Stimulated activated CD8-positive, alpha-beta memory T cell treated with anti-CD3 and anti-CD28 coated beads, Interleukin-12 subunit alpha, Interleukin-12 subunit beta, amount 100 ng/mL, for 4 hours (primary cell): ENCODE results near the gene LMX1B.
A peak's percentile ranks its signal among the peaks of the same experiment; 100 is the strongest.
"Not testable (repeated sequence)": the region's sequence is repeated elsewhere in the genome, so short reads cannot be mapped to it uniquely, and the experiment has no call there.

Experiments
- DNase-seq: peaks from one replicate; pipeline ENCODE4 v3.0.0-alpha.2; 2020; ENCODE audit warnings: low read depth

Gene LMX1B

DNA sequence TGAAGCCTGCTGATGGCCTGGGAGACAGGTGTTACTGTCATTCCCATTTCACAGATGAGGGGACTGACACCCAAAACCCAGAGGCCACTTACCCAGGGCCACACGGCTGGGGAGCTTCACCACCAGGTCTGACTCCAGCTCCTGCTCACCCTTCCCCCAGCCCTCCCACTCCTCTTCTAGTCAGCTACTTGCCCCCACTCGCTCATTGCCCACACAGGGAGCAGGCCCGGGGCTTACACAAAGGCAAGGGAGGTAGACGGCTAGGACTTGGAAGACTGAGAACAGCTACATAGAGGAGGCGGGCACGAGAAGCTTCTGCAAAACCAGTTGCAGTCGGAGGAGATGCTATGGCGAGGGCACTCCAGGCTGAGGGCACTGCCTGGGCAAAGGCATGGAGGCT is 21.3 kb downstream of the LMX1B start:
- DNase-seq = no peak

DNA sequence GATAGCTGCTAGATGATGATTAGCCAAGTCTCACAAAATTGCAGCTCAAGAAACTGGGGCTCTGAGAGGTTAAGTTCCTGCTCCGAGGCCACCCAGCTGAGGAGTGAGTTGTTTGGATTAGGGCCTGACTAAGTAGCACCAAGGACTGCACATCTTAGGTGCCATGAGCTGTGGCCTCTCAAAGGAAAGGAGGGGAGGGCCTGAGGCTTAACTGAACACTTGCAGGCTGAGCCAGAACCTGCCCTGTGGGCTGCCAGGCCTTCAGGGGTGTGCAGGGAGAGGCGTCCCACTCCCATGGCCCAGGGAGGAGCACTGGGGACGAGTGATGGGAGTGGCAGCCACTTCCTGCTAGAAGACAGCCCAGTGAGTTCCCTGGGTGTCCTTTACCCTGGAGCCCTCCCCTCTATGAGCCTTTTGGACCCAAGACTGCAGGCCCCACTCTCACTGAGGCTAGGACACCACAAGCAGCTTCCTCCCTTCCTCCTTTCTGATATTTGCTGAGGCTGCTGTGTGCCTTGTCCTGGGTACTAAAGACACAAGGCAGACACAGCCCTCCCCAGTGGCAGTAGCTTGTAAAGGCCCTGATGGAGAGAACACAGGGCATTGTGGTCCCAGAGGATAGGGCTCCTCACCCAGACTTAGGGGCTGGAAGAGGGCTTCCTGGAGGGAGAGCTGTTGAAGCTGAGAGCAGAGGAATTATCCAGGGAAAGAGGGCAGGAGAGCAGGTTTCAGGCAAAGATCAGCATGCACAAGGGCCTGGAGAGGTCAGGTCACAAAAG is 22.1 kb downstream of the LMX1B start:
- no peak for DNase-seq

DNA sequence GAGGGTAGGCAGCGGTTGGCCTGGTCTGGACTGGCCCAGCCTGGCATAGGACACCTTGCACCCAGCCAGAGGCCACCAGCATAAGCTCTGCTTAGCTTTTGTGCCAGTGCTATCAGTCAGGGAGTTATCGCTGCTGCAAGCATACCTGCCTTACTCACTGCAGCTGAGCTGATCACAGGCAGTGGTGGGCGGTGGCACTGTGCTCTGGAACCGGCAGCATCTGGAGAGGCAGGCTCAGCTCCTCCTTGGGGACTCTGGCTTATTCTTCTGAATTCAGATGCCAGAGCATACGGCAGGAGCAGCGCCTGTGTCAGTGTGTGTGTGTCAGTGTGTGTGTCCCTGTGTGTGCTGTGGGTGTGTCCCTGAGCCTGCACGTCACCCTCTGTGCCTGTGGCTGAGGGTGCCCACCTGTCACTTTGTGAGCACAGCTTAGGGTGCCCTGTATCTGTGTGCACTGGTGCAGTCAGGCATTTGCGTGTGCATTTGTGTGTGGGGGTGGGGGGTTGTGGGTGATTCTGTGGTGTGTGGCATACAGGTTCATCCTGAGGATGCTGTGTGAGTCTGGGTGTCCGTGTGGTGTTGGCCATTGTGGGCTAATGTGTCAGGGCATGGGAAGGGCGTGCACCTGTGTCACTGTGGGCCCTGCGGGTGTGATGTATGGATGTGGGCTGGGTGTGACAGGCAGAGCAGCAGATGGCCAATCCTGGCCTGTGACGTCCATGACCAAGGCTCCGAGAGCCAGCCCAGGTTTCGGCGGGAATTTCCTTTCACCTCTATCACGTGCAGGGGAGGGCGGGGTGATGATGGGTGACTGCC is 23.5 kb downstream of the LMX1B start:
- peak; percentile 23 for DNase-seq

DNA sequence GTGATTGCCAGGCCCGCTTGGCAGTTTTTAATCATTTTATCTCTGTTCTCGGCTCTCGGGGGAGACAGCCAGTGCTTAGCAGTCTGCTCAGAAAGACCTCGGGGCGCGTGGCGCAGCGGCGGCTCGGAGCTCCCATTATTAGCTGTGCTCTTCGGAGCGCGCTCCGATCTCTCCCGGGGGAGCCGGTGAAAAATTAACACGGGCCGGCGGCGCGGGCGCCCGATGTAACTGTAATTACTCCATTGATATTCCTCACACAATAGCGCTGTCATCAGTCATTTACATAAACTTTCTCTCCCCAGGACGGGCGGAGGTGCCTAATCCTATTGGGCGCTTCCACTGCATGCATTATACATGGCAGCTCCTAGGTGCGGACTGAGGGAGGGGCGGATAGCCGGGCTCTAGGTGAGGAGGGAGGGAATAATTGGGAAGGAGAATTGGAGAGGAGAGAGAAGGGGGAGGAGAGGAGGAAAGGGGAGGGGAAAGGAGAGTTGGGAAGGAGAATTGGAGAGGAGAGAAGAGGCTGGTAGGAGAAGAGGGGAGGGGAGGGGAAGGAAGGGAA is 24.9 kb downstream of the LMX1B start:
- DNase-seq = no peak

DNA sequence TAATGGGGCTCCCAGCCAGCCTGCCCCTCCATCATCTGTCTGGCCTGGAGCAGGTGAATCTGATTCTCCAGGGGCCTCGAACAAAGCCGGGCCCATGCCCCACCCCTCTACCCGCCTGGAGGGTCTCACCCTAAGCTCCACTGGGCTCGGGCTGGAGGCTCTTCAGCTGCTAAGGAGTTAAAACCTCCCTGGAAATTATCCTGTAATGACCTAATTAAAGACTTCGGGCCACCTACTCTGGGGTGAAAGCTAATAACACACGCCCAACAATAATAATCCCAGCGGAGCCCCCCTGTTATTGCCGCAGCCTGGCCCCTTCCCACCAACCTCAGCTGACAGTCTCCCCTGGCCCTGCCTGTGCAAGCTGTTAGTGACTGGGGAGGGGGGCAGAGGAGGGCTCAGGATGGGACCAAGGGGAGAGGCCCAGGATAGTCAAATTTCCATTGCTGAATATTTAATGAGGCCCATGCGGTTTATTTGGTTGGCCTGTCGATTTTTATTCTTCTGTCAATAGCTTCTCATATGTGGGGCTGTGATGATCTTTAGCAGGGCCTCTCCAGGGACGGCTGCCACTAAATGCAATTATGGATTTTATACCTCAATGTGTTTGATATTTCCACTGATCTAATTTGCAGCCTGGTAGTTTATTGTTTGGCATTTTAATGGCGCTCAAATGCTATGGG is 25.7 kb downstream of the LMX1B start:
- no peak for DNase-seq

DNA sequence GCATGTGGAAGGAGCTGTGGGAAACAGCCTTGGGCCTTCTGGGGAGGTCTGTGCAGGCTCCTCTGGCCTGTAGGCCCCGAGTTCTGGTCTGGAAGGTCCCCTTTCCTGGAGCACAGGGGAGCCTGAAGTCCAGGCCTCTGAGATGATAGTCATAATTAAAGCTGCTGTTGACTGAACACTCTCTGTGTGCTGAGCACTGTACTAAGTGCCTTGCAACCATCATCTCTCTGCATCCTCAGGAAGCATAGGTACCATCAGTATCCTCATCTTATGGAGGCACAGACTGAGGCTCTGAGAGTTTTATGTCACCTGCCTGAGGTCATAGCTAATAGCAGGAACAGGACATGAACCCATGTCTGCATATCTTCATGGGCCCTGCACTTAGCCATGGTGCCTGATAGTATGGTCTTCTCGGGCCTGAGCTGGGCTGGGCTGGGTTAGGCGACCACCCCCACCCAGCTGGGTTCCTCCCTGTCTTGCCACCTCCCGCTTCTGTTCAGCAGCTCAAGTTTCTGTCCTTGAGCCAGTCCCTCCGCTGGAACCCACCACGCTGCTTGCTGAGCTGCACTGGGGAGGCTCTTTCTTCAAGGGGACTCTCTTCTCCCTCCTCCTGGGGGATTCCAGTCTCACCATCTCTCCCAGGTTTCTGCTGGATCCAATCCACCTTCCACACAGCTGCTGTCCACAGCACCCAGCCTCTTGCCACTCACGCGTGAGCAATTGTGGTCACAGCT is 27.6 kb downstream of the LMX1B start:
- no peak for DNase-seq

DNA sequence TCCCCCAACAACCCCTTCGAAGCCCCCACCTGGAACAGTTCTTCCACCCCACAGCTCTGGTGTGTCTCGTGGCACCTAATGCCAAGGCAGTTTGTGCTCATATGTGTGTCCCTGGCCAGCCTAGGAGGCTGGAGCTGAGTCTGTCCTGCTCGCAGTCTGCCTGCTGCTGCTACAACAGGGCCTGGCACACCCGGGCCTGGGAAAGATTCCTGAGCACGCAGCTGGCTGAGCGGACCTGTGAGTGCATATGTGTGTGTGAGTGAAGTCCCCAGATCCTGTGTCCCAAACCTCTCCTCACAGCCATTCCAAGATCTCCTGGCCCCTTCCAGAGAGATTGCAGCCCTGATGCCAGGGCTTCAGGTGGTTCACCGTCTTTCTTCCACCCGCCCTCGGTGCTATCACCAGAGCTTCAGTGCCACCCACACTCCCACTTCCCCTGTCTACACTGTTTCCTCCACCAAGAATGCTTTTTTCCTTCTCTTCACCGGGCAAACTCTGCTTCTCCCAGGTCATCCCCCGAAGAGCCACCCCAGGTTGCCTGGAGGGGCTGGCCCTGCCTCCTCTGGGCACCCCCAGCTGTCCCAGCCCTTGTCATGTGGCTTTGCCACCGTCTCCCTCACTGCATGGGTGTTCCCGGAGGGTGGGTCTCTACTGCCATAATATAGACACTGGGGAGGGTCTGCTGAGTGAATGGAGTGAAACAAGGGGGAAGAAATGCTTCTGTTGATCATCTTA is 28.4 kb downstream of the LMX1B start:
- no peak for DNase-seq

DNA sequence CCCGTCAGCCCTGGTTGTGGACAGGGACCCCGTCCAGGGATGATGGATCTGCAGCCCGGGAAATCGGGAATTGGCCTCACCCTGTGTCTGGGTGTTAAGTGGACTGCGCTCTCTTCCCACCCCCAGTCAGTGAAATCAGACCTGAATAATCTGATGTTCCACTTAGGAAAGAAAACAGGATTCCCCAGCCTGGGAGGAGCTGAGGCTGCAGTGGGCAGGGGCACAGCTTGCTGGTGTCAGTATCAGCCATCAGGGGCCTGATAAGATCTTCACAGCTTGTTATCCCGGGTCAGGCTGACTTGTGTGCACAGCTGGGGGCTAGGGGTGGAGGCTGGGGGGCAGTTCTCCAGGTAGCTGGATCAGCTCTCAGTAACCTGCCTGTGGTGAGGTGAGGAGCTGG is 29.1 kb downstream of the LMX1B start:
- DNase-seq = no peak

DNA sequence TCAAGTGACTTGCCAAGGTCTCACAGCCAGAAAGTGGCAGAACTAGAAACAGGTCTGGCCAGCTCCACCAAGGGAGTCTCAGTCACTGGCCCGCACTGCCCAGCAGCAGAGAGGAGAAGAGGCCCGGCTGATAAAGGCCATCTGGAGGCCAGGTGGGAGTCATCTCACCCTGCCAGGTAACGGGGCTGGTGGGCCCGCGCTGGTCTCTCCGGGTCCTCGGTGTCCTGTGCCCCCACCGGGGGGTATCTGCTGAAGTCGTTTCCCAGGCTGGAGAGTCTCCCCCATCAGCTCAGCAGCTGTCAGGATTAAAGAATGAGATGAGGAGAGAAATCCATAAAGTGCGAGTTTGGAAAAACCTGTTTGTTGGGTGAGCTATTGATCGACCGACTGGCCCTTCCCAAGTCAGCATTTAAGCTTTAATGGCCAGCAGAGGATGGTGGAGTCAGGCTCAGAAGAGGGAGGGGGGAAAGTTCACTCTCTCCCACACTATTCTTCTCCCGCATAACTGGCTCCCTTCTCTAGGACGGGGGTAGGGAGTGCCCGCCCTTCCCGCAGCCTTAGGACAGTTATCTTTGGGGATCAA is 30.3 kb downstream of the LMX1B start:
- DNase-seq = no peak

DNA sequence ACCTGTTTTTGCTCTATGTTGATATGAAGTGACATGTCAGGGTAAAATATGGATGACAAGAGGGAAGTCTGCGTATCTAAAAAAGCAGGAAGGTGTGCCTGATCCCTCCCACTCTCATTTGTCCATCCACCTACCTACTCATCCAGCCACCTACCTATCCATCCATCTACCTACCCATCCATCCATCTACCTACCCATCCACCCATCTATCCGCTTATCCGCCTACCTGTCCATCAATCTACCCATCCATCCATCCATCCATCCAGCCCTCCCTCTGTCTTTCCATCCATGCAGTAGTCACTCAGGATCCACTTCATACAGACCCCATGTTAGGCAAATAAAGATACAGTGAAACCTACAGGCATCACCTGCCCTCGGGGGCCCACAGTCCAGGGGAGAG is 32.4 kb downstream of the LMX1B start:
- no peak for DNase-seq

DNA sequence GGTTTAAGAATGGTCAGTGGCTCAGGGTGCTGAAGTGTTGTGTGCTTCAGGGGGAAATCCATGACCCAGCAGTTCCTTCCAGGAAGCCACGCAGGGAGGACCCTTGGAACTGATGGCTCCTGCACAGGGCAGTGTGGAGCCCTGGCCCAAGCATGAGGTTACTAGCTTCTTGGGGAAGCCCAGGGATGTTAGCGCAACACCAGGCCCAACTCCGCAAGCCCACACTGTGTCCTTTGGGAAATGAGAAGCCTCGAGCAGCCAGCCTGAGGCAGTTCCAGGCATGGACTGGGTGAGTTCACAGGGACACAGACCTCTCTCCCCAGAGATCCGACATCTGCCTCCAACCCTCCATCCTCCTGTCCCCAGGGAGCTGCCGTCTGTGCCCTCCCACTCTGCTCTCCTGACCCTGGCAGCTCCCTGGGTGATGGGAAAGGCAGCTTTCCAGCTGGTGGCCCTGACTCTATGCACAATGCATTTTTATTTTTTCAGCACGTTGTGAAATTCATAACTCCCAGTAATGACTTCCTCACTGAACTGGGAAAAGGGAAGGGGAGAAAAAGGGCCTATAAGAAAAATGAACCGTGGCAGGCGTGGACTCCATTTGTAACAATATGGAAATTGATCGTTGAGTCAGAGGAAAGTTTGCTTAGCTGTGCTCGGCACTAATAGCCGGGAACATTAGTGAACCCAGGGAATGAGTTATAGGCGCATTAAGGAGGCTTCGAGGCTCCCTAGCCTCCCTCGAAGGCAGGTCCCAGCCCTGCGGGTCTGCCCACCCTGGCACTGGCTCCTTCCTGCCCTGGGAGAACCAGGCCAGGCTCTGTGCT is 34.1 kb downstream of the LMX1B start:
- no peak for DNase-seq

DNA sequence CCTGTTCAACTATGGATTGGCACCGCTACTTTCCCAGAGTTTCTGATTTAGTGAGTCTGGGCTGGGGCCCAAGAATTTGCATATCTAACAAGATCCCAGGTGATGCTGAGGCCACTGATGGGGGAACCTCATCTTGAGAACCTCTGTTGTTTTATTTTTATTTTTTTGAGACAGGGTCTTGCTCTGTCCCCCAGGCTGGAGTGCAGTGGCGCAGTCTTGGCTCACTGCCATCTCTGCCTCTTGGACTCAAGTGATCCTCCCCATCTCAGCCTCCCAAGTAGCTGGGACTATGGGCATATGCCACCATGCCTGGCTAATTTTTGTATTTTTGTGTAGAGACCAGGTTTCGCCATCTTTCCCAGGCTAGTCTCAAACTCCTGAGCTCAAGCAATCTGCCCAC is 35.7 kb downstream of the LMX1B start:
- no peak for DNase-seq

DNA sequence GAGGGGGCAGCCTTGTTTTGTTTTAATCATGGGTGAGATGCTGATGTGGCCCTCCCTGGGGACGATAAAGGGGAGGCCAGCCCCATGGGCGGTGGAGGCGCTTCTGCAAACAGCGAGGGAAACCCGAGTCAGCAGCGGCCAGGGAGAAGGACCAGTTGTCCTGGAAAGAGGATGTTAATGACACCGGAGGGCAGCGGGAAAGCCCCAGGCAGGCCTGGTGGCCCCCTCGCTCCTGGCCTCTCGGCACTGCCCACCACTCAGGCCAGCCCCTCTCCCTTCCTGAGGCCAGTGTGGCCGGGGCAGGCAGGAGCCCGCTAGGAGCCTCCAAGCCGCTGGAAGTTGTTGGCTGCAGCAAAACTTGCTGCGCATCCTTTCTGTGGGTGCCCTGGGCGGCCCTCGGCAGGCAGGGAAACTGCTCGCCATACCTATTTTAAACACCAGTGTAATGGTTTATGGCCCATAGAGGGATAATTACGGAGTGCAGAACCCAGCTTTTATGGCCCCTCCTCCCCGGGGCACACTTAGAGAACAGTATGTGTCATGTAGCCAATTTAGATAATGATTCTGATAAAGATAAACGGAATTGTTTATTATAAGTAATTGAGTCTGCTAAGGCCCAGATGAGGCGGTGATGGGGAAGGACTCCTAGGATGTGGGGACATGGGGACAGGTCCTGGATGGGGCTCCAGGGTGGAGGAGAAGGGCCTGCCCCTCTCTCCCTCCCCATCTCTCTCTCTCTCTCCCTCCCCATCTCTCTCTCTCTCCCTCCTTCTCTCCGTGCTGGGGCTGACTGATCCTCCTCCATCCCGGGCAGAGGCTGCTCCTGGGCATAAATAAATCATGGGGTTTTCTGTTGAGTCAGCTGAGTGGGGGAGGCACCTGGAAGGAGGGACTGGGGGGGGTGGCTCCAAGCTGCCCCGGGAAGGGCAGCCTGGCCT is 36.9 kb downstream of the LMX1B start:
- no peak for DNase-seq

DNA sequence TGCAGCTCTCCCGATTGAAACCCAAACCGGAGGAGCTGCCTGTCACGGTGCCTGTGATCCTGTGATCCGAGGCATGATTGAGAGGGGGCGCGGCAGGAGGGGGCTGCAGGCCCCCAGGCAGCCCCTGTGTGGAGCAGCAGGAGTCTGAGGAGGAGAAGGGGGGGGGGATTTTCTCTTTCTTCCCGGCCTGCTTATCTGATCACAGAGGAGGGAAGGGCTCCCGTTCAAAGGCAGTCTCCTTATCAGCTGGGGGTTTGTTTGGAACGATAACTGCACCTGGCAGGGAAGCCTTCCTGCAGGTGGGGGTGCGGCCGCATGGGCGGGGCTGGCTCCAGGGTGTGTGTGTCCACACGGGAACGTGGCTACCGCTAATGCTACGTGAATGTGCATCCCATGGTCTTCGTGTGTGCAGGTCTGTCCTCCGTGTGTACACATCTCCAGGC is 38.4 kb downstream of the LMX1B start:
- DNase-seq = no peak

DNA sequence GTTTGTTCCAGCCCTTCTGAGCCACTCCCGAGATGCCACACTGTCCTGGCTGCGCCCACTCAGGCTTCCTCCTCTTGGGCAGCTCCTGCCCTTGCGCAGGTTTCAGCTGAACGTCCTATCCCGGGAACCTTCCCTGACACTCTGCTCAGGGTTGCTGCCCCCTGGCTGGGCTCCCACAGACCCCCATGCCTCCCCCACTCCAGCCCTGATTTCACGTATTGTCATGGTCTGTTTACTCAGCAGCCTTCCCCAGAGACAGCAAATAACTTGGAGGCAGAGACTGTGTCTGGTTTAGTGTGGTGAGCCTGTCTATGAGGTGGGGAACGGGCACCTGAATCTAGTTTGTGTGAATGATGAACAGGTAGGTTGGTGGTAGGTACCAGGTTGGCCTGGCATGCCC is 40.4 kb downstream of the LMX1B start:
- no peak for DNase-seq

DNA sequence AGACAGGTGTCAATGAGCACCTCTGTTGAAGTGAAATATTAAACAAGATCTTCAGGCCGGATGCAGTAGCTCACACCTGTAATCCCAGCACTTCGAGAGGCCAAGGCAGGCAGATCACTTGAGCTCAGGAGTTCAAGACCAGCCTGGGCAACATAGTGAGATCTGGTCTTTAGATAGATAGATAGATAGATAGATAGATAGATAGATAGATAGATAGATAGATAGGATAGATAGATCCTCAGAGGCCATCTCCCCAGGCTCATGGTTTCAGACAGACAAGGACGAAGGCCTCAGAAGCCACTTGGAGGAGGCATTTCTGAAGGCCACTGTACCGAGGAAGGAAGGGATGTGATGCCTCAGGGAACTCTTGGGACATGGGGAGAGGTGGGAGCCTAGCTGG is 42.5 kb downstream of the LMX1B start:
- DNase-seq = not testable (repeated sequence)

DNA sequence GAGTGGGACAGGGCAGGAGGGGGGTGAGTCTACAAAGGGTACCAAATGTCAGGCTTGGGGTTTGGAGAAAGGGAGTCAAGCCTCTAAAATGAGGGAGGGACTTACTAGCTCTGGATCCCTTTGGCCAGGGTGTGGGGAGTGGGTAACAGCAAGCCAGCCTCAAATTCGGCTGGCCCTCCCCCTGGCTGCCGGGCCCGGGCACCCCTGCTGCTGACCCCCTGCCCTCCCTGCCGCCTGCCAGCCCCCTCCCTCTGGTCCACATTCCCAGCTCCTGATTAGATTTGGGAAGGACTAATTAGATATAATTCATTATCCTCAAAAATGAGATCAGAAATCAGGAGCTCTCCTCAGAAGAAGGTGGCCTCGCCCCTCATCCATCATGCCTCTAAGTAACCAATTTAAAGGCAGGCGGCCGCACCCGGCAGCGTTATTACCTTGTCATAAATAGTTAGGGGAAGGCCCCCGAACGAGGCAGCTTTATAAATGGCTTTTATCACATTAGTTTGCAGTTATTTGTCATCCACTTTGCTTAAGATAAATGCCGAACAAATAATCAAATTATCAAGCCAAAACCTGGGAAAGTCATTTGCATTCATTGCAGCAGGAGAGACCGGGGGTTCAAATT is 44.6 kb downstream of the LMX1B start:
- DNase-seq = no peak

DNA sequence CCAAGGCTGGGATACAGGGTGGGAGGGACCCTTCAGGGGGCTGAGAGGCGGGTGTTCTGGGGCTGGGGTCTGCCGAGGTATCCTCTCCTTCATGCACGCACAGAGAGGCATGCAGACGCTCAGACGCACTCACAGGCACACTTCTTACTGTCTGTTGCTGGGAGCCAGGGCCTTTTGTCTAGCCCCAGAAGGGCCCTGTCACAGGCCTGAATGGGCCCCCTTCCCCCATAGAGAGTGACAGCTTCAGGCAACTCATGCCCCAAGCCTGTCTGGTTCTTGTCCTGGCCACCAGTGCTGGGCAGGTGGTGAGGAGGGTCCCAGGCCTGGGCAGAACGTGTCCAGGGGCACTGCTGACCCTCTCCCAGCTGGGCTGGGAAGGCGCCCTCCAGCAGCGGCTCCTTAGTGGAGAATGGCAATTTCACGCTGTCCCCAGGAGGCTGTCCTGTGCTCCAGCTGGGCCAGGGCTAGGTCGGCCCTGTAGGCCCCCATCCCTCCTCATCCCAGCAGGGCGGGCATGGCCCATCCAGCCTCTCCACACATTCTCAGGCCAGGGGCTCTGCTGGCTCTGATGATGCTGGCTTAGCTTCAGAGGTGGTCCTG is 45.3 kb downstream of the LMX1B start:
- no peak for DNase-seq
